CD4-positive, alpha-beta T cell (primary cell): ENCODE data around the gene CCT2. TPM values are rescaled to one million over a fixed set of nuclear protein-coding genes. Genes with fewer than 3 reads are reported as not detected.

Source experiments
- ATAC-seq: fragments of 200-7000 bp; cut with Tn5 transposase; one replicate; pipeline ENCODE4 v1.10.0; 2022; ENCODE audit warnings: mild to moderate bottlenecking; ENCODE audit not compliant: poor library complexity
- CTCF ChIA-PET: fragments of 350-600 bp; sonication (Branson Sonifier 250); formaldehyde crosslinking; loops from one replicate; lab custom pipeline; 2021; ENCODE audit warnings: antibody characterized with exemption, inconsistent platforms; lab: Charles Lee
- POLR2A ChIA-PET: fragments of 350-600 bp; sonication (Branson Sonifier 250); formaldehyde crosslinking; loops from one replicate; lab custom pipeline; 2021; ENCODE audit warnings: antibody characterized with exemption, inconsistent platforms; lab: Charles Lee
- DNase-seq, 14 experiments: peaks; one replicate each; pipeline ENCODE4 v3.0.0-alpha.2; 2013 to 2020; ENCODE audit warnings: mixed read lengths in 2 of 14
- H3K27ac ChIP-seq, 2 donors: one replicate each; pipeline versions ENCODE4 v1.5.1 to v1.7.0; 2013; ENCODE audit warnings: low read length in 2 of 2, low read depth in 1 of 2, mild to moderate bottlenecking in 1 of 2
- H3K27me3 ChIP-seq, 2 experiments: 1 replicate in 1 of 2; 2 replicates in 1 of 2; pipeline versions ENCODE4 v1.6.1 to v1.7.0; 2013; ENCODE audit warnings: low read length in 2 of 2, control low read depth in 1 of 2, mild to moderate bottlenecking in 1 of 2, moderate library complexity in 1 of 2; ENCODE audit not compliant: insufficient read depth in 2 of 2, control insufficient read depth in 1 of 2
- H3K36me3 ChIP-seq: one replicate; pipeline ENCODE4 v1.6.1; 2013; ENCODE audit warnings: low read length, control low read depth; ENCODE audit not compliant: insufficient read depth
- H3K4me1 ChIP-seq: one replicate; pipeline ENCODE4 v1.6.1; 2013; ENCODE audit warnings: low read length, control low read depth; ENCODE audit not compliant: insufficient read depth
- H3K4me3 ChIP-seq: one replicate; pipeline ENCODE4 v1.5.1; 2013; ENCODE audit warnings: mild to moderate bottlenecking, low read length, moderate library complexity
- H3K9me3 ChIP-seq, 2 experiments: 1 replicate in 1 of 2; 2 replicates in 1 of 2; pipeline versions ENCODE4 v1.6.1 to v1.7.0; 2013; ENCODE audit warnings: low read length in 2 of 2, mild to moderate bottlenecking in 2 of 2, control low read depth in 1 of 2, moderate library complexity in 1 of 2; ENCODE audit not compliant: control insufficient read depth in 1 of 2, insufficient read depth in 1 of 2
- H3K27ac Mint-ChIP-seq: one replicate; pipeline ENCODE4 v1.8.0; 2020; ENCODE audit warnings: mixed read lengths
- H3K27me3 Mint-ChIP-seq: one replicate; pipeline ENCODE4 v1.8.0; 2021; ENCODE audit warnings: mixed read lengths
- H3K36me3 Mint-ChIP-seq: one replicate; pipeline ENCODE4 v1.8.0; 2021; ENCODE audit warnings: low read depth, mixed read lengths
- H3K4me1 Mint-ChIP-seq: one replicate; pipeline ENCODE4 v1.8.0; 2021; ENCODE audit warnings: low read depth, mixed read lengths
- H3K4me3 Mint-ChIP-seq: one replicate; pipeline ENCODE4 v1.8.0; 2020; ENCODE audit warnings: mild to moderate bottlenecking, mixed read lengths
- H3K9me3 Mint-ChIP-seq: one replicate; pipeline ENCODE4 v1.8.0; 2020; ENCODE audit warnings: mixed read lengths
- intact Hi-C, 2 experiments: fragments of 100-400 bp; cut with DNase I in 1 of 2; cut with micrococcal nuclease in 1 of 2; formaldehyde crosslinking; loops; one replicate each; pipeline versions ENCODE4 v1.15.1 to v1.9.0; 2023 to 2025; cut with DNase I, micrococcal nuclease
- microRNA-seq: library from miRNA; unstranded; fragments of <30 nt; microRNA quantifications from one replicate; pipeline ENCODE4 v1.2.0, GENCODE V29; 2021; ENCODE audit warnings: borderline microRNAs expressed, borderline replicate concordance
- total RNA-seq, 174 experiments: library from RNA in 2 of 174; stranded (reverse) in 2 of 174; gene quantifications; one replicate each; pipeline ENCODE4 v1.2.3 and lab custom pipeline; 2021 to 2026
- TF ChIP-seq, protein P1 (sequence below): fragments of 200-600 bp; IDR thresholded peaks from one replicate; pipeline ENCODE4 v1.8.0; 2022; ENCODE audit warnings: antibody characterized with exemption, mild to moderate bottlenecking

CCT2 gene
- total RNA-seq, 2 experiments from 2014 or later: 173 to 177 TPM

DNA sequence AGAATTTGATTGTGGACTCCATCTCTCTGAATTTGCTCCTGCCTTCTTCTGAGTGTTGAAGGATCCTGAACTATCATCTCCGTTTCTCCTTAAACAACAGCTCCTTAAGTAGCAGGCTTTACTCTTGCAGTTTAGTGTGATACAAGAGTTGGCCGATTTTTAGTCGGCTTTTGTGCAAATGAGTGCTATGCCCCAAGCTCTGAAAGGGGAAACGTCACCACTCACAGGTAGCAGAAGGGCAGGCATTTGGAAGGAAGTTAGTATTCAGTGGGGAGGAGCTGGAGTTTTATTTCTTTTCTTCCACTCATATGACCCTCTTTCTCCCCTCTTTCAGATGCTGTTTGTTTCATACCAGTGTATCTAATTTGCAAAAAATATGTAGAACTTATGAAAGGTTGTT, 61.9 kb downstream of the CCT2 start:
- no peak for DNase-seq
- no peaks in the 10 kb centered on the region for H3K9me3 Mint-ChIP-seq

DNA sequence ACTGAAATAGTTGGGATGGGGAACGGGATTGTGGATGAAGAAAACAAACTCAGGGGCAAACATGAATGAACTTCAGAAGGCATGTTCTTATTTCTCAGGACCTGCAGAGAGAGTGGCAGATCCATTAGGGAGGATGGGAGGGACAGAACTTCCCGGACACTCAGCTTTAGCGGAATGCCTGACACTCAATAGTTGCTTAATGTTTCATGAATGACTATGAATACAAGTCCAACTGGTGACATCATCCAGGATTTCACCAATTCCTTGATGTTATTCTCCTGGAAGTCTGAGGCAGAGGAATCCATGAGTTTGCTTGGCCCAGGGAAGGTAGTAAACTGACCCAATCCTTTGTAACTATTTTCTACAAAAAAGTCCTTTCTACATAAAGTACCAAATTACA, 63.2 kb downstream of the CCT2 start:
- no peaks in the 10 kb centered on the region for H3K36me3 Mint-ChIP-seq
- no peaks in the 10 kb centered on the region for H3K27me3 ChIP-seq
- no peak for DNase-seq
- no peaks in the 10 kb centered on the region for H3K9me3 ChIP-seq
- no peaks in the 10 kb centered on the region for H3K4me1 ChIP-seq
- no peak overlapping the region for H3K4me3 ChIP-seq
- no peak overlapping the region for H3K27ac Mint-ChIP-seq
- ATAC-seq: no peak
- no peak overlapping the region for H3K27ac ChIP-seq
- intact Hi-C loops: no loop called here
- POLR2A ChIA-PET: no interaction called here
- TF ChIP-seq, protein P1, sequence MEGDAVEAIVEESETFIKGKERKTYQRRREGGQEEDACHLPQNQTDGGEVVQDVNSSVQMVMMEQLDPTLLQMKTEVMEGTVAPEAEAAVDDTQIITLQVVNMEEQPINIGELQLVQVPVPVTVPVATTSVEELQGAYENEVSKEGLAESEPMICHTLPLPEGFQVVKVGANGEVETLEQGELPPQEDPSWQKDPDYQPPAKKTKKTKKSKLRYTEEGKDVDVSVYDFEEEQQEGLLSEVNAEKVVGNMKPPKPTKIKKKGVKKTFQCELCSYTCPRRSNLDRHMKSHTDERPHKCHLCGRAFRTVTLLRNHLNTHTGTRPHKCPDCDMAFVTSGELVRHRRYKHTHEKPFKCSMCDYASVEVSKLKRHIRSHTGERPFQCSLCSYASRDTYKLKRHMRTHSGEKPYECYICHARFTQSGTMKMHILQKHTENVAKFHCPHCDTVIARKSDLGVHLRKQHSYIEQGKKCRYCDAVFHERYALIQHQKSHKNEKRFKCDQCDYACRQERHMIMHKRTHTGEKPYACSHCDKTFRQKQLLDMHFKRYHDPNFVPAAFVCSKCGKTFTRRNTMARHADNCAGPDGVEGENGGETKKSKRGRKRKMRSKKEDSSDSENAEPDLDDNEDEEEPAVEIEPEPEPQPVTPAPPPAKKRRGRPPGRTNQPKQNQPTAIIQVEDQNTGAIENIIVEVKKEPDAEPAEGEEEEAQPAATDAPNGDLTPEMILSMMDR: no peak
- no peaks in the 10 kb centered on the region for H3K9me3 Mint-ChIP-seq
- no peaks in the 10 kb centered on the region for H3K36me3 ChIP-seq
- CTCF ChIA-PET: no interaction called here
- no peak overlapping the region for H3K4me3 Mint-ChIP-seq
- peaks cover 8% of the 10 kb centered on the region for H3K27me3 Mint-ChIP-seq
- no peaks in the 10 kb centered on the region for H3K4me1 Mint-ChIP-seq

More for the DNA sequence above, 61.9 kb downstream of the CCT2 start:
- no peaks in the 10 kb centered on the region for H3K36me3 Mint-ChIP-seq
- no peaks in the 10 kb centered on the region for H3K36me3 ChIP-seq
- no peak overlapping the region for H3K4me3 Mint-ChIP-seq
- intact Hi-C loops: no loop called here
- no peak overlapping the region for H3K27ac ChIP-seq
- H3K27me3 ChIP-seq: no peaks in the 10 kb centered on the region
- no peak for ATAC-seq
- ChIA-PET POLR2A (no interaction called here), CTCF (no interaction called here)
- H3K9me3 ChIP-seq: no peaks in the 10 kb centered on the region
- peaks cover 8% of the 10 kb centered on the region for H3K27me3 Mint-ChIP-seq
- H3K4me3 ChIP-seq: no peak overlapping the region
- no peaks in the 10 kb centered on the region for H3K4me1 ChIP-seq
- H3K4me1 Mint-ChIP-seq: no peaks in the 10 kb centered on the region
- no peak overlapping the region for H3K27ac Mint-ChIP-seq
- TF ChIP-seq, protein P1: no peak

DNA sequence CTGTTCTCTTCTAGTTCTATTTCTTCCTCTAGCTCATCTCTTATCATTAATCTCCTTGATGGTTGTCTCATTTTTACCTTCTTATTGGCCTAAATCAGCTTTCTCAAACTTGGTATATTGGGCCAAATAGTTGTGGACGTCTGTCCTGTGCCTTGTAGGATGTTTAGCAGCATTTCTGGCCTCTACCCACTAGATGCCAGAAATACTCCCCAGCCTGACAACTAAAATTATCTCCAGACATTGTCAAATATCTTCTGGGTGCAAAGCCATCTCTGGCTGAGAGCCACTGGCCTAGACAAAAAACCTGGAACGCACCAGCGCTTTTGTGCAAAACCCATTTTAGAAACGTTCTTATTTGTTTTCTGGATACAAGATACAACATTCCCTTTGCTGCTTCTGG, 64.3 kb downstream of the CCT2 start:
- H3K27ac Mint-ChIP-seq: no peak overlapping the region
- TF ChIP-seq, protein P1: no peak
- Histone ChIP-seq H3K4me3 (no peak overlapping the region), H3K27ac (no peak overlapping the region), H3K9me3 (no peaks in the 10 kb centered on the region), H3K4me1 (no peaks in the 10 kb centered on the region), H3K27me3 (no peaks in the 10 kb centered on the region), H3K36me3 (no peaks in the 10 kb centered on the region)
- intact Hi-C loops: no loop called here
- H3K4me3 Mint-ChIP-seq: no peak overlapping the region
- ChIA-PET CTCF (no interaction called here), POLR2A (no interaction called here)
- DNase-seq (no peak), ATAC-seq (no peak)
- H3K4me1 Mint-ChIP-seq: no peaks in the 10 kb centered on the region
- H3K36me3 Mint-ChIP-seq: no peaks in the 10 kb centered on the region
- H3K27me3 Mint-ChIP-seq: peaks cover 8% of the 10 kb centered on the region
- H3K9me3 Mint-ChIP-seq: no peaks in the 10 kb centered on the region

Small RNA genes lying within 50 kb of the gene (microRNA-seq; reads per million reads assigned to microRNA genes)
- gene MIR3913-1 (not detected), gene MIR3913-2 (not detected)

Other genes with a start within 250 kb of the CCT2 start
- 10 to 100 TPM; 71.4 to 72.9 TPM for gene LYZ, start 237.1 kb upstream of the CCT2 start, total RNA-seq
- gene YEATS4, start 225.7 kb upstream of the CCT2 start, total RNA-seq: 10 to 100 TPM; 26.2 TPM
- 10 to 100 TPM; 21.7 to 24.9 TPM for gene FRS2, start 115.1 kb upstream of the CCT2 start, total RNA-seq
- gene LRRC10, start 25.4 kb downstream of the CCT2 start, total RNA-seq: not detected
- gene BEST3, start 113.8 kb downstream of the CCT2 start, total RNA-seq: not detected
- 10 to 100 TPM; 15.2 to 19.6 TPM for gene RAB3IP, start 153.4 kb downstream of the CCT2 start, total RNA-seq
- not detected for gene MYRFL, start 239.8 kb downstream of the CCT2 start, total RNA-seq